ENCODE results near the gene DLGAP1. TPM values are rescaled to one million over a fixed set of nuclear protein-coding genes. Genes with fewer than 3 reads are reported as not detected.

Gene DLGAP1
- total and polyA plus RNA-seq, 2 of the 8 experiments (the other 6 are each of a cell fraction or from before 2014, with no cell fraction given), result 11.8 to 16.9 TPM

DNA sequence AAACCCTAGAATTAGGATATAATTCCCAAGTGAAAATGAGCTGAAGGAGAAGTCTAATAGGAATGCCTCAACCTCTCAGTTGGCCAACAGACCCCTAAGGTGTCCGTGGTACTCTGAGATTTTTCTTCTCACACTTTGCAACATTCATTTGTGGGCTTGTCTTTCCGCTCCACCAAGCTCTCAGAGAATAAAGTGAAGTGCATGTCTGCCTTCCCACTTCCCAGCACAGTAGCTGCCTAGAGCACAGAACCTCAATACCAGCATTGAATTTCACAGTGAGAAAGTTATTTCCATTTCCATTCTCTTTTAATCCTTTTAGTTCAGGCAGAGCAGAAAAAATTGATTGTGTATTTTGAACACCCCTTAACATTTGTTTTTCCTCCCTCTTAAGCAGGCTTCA is 553.3 kb downstream of the DLGAP1 start:
- no peak overlapping the region for H3K14ac ChIP-seq (ENCODE audit: insufficient read length)
- H3K4me1 ChIP-seq (replicated peaks in 1 of 4; ENCODE audit: control insufficient read depth in 3 of 4, insufficient read depth in 4 of 4, low read length in 3 of 4), result 0 out of 7 replicates have a peak, but pooled peaks cover 0 to 3% (median 0%) of the 10 kb centered on the region in 4 experiments
- H2BK15ac ChIP-seq (ENCODE audit: low read length), result no peak overlapping the region
- no peaks in the 10 kb centered on the region for H4K20me1 ChIP-seq (replicated peaks in 1 of 2; ENCODE audit: control insufficient read depth in 1 of 2, insufficient read depth in 2 of 2, low read length in 2 of 2)
- no peak overlapping the region for H3K56ac ChIP-seq (replicated peaks; ENCODE audit: insufficient read length, low read depth, low read length)
- no peak overlapping the region for H4K8ac ChIP-seq (ENCODE audit: extremely low read depth, insufficient read depth, low read length)
- no peak overlapping the region for H3K18ac ChIP-seq (ENCODE audit: extremely low read depth, low read length)
- no peak overlapping the region for H2BK5ac ChIP-seq (ENCODE audit: low read depth, low read length)
- H3K23me2 ChIP-seq (ENCODE audit: low read depth, low read length), result peaks cover 3% of the 10 kb centered on the region; the same call in 1 of the 2 replicates
- POLR2A ChIA-PET (ENCODE audit: partially characterized antibody), result no interaction called here
- no peak overlapping the region for H3K4me2 ChIP-seq (ENCODE audit: insufficient read depth in 1 of 2, low read depth in 2 of 2, low read length in 2 of 2)
- H3K27ac ChIP-seq (ENCODE audit: low read depth, low read length), result no peak overlapping the region
- no peaks in the 10 kb centered on the region for H3K36me3 ChIP-seq (ENCODE audit: control insufficient read depth in 2 of 4, insufficient read depth in 4 of 4, low read length in 3 of 4)
- CTCF ChIA-PET (ENCODE audit: partially characterized antibody), result interaction anchor here (0.9 to 1.5 kb wide), 2 partner anchors 131 to 739 kb away, joined by 3 to 4 read pairs; no protein-coding TSS in a partner anchor
- WGBS, 2 experiments (ENCODE audit: extremely low coverage in 1 of 2, insufficient coverage in 1 of 2, insufficient read length in 1 of 2, insufficient replicate concordance in 2 of 2, low coverage in 1 of 2, low lambda C conversion rate in 2 of 2, missing lambda C conversion rate in 1 of 2), result 89% methylated on average over 2 of the region's 2 CpGs; no CpG with 5 or more reads in 1 of the 2 experiments
- no peaks in the 10 kb centered on the region for H3K9me3 ChIP-seq (ENCODE audit: insufficient read depth in 2 of 2, low read depth in 1 of 2, low read length in 1 of 2)
- H3K79me1 ChIP-seq (ENCODE audit: low read depth, low read length), result no peaks in the 10 kb centered on the region
- H3K4ac ChIP-seq (replicated peaks; ENCODE audit: insufficient read length, low read depth, low read length), result no peak overlapping the region
- H3K23ac ChIP-seq (ENCODE audit: insufficient read length), result no peak overlapping the region
- H2BK120ac ChIP-seq (replicated peaks; ENCODE audit: low read depth, low read length), result no peak overlapping the region
- no peak overlapping the region for H2AK5ac ChIP-seq (ENCODE audit: low read depth, low read length)
- no peak overlapping the region for H2BK12ac ChIP-seq (ENCODE audit: low read depth, low read length)
- no peak overlapping the region for H3K4me3 ChIP-seq (ENCODE audit: extremely low read depth in 1 of 4, insufficient read depth in 2 of 4, low read depth in 3 of 4, low read length in 4 of 4)
- H4K5ac ChIP-seq (ENCODE audit: insufficient read length, low read depth, low read length), result no peak overlapping the region
- no peak overlapping the region for H2AFZ ChIP-seq (ENCODE audit: low read length)
- no peaks in the 10 kb centered on the region for H3K27me3 ChIP-seq (replicated peaks in 1 of 4; ENCODE audit: control insufficient read depth in 3 of 4, extremely low read depth in 1 of 4, insufficient read depth in 3 of 4, low read length in 3 of 4)
- H3K79me2 ChIP-seq (ENCODE audit: control insufficient read depth in 1 of 2, insufficient read depth in 2 of 2, low read length in 2 of 2), result no peaks in the 10 kb centered on the region
- no peak for FAIRE-seq
- no peak overlapping the region for H2BK20ac ChIP-seq (ENCODE audit: low read length)
- H4K91ac ChIP-seq (replicated peaks; ENCODE audit: insufficient read length, low read length), result no peak overlapping the region
- no peak overlapping the region for H3K9ac ChIP-seq (replicated peaks in 1 of 4; ENCODE audit: extremely low read depth in 1 of 4, low read depth in 3 of 4, low read length in 3 of 4)
- DNase-seq (ENCODE audit: low read depth in 1 of 2, low spot score in 2 of 2), result no peak
- TF ChIP-seq BCL11A (IDR thresholded peaks at IDR 0.05; ENCODE audit: low read depth in 2 of 2, low read length in 2 of 2), result no peak
- TF ChIP-seq KDM1A (IDR thresholded peaks at IDR 0.05; ENCODE audit: borderline replicate concordance, low read length), result no peak
